Endothelial cell of umbilical vein (primary cell): Measurements from ENCODE around the gene CYP2E1. TPM values are rescaled to one million over a fixed set of nuclear protein-coding genes. Genes with fewer than 3 reads are reported as not detected.

Experiments used
- BruUV-seq: library from RNA; stranded (reverse); fragments of 400-500 nt; replicated peaks from 2 replicates; lab custom pipeline; 2021; lab: Mats Ljungman, UMichigan
- CTCF ChIA-PET: fragments of 300-600, 350-600 bp; sonication (Branson Sonifier 250); formaldehyde crosslinking; loops from one replicate; lab custom pipeline; 2021; ENCODE audit warnings: antibody characterized with exemption, inconsistent platforms; lab: Charles Lee
- POLR2A ChIA-PET: fragments of 300-600, 350-600 bp; sonication (Branson Sonifier 250); formaldehyde crosslinking; loops from one replicate; lab custom pipeline; 2021; ENCODE audit warnings: antibody characterized with exemption, inconsistent platforms; lab: Charles Lee
- DNase-seq: peaks from one replicate; pipeline ENCODE4 v3.0.0-alpha.2; 2011; ENCODE audit warnings: low read depth, low spot score
- FAIRE-seq: peaks from 2 replicates; lab custom pipeline; 2011; peaks lifted over from hg19 to GRCh38; lab: Jason Lieb, UNC
- H2AFZ ChIP-seq: 2 replicates; pipeline ENCODE4 v1.6.0; 2012; ENCODE audit warnings: low read depth, low read length, control low read depth, inconsistent platforms
- H3K27ac ChIP-seq: 2 replicates; pipeline ENCODE4 v1.5.1; 2011; ENCODE audit warnings: low read depth, mild to moderate bottlenecking, control low read depth, low read length, moderate library complexity; ENCODE audit not compliant: insufficient read depth
- H3K27me3 ChIP-seq, 2 experiments: 2 replicates each; pipeline versions ENCODE4 v1.6.0 to v1.6.1; 2011; ENCODE audit warnings: low read length in 2 of 2, mixed read lengths in 1 of 2; ENCODE audit not compliant: control insufficient read depth in 2 of 2, insufficient read depth in 2 of 2
- H3K36me3 ChIP-seq, 2 experiments: 2 replicates in 1 of 2; 3 replicates in 1 of 2; pipeline ENCODE4 v1.5.1; 2011; ENCODE audit warnings: low read length in 2 of 2, mild to moderate bottlenecking in 1 of 2, moderate library complexity in 1 of 2; ENCODE audit not compliant: control insufficient read depth in 2 of 2, insufficient read depth in 2 of 2; ENCODE audit errors: extremely low read depth in 1 of 2
- H3K4me1 ChIP-seq: 3 replicates; pipeline ENCODE4 v1.5.1; 2011; ENCODE audit warnings: mild to moderate bottlenecking, low read length; ENCODE audit not compliant: control insufficient read depth, insufficient read depth; ENCODE audit errors: extremely low read depth
- H3K4me2 ChIP-seq: 2 replicates; pipeline ENCODE4 v1.6.1; 2011; ENCODE audit warnings: low read length, control low read depth, mixed read lengths; ENCODE audit not compliant: insufficient read depth
- H3K4me3 ChIP-seq, 3 experiments: fragments of 200-600 bp in 1 of 3; sonication (generic), shearing (Covaris generic) in 1 of 3; replicated peaks in 1 of 3; 2 replicates each; pipeline ENCODE4 v1.5.1; 2011 to 2016; ENCODE audit warnings: control low read depth in 3 of 3, low read length in 3 of 3, mild to moderate bottlenecking in 2 of 3, inconsistent platforms in 1 of 3, low read depth in 1 of 3, moderate library complexity in 1 of 3; ENCODE audit not compliant: insufficient read depth in 1 of 3
- H3K79me2 ChIP-seq: 2 replicates; pipeline ENCODE4 v1.6.0; 2012; ENCODE audit warnings: low read length, inconsistent platforms; ENCODE audit not compliant: control insufficient read depth, insufficient read depth
- H3K9ac ChIP-seq: replicated peaks from 2 replicates; pipeline ENCODE3; 2011; ENCODE audit warnings: low read length, control low read depth; ENCODE audit not compliant: insufficient read depth; ENCODE audit errors: extremely low read depth
- H3K9me1 ChIP-seq: replicated peaks from 3 replicates; pipeline ENCODE4 v1.6.0; 2011; ENCODE audit warnings: mild to moderate bottlenecking, low read length; ENCODE audit not compliant: control insufficient read depth, insufficient read depth; ENCODE audit errors: extremely low read depth
- H3K9me3 ChIP-seq: replicated peaks from 2 replicates; pipeline ENCODE4 v1.5.1; 2012; ENCODE audit warnings: low read length, inconsistent platforms; ENCODE audit not compliant: control insufficient read depth, insufficient read depth
- H4K20me1 ChIP-seq: replicated peaks from 2 replicates; pipeline ENCODE3; 2011; ENCODE audit warnings: mild to moderate bottlenecking, low read length; ENCODE audit not compliant: control insufficient read depth, insufficient read depth; ENCODE audit errors: extremely low read depth
- CTCF ChIP-seq, 2 donors: IDR thresholded peaks; 1 replicate in 1 of 2; 2 replicates in 1 of 2; pipeline ENCODE4 v1.5.1; 2011; ENCODE audit warnings: low read length in 2 of 2, mild to moderate bottlenecking in 2 of 2, moderate library complexity in 2 of 2, control low read depth in 1 of 2, inconsistent platforms in 1 of 2, low read depth in 1 of 2; ENCODE audit not compliant: insufficient read depth in 1 of 2; ENCODE audit errors: extremely low read depth in 1 of 2
- EZH2 ChIP-seq: IDR thresholded peaks from 2 replicates; pipeline ENCODE4 v1.6.1; 2012; ENCODE audit warnings: borderline replicate concordance, low read depth, mild to moderate bottlenecking, moderate library complexity, low read length, inconsistent platforms; ENCODE audit not compliant: severe bottlenecking
- FOS ChIP-seq: IDR thresholded peaks from 2 replicates; pipeline ENCODE4 v1.6.1; 2011; ENCODE audit warnings: mild to moderate bottlenecking, low read length, moderate library complexity, borderline replicate concordance; ENCODE audit not compliant: insufficient read depth
- GATA2 ChIP-seq: IDR thresholded peaks from 2 replicates; pipeline ENCODE4 v1.7.0; 2011; ENCODE audit warnings: low read depth, mild to moderate bottlenecking, moderate library complexity, mixed read lengths, low read length; ENCODE audit not compliant: insufficient read length, insufficient read depth
- JUN ChIP-seq: IDR thresholded peaks from 2 replicates; pipeline ENCODE4 v1.6.1; 2011; ENCODE audit warnings: borderline replicate concordance, low read depth; ENCODE audit not compliant: insufficient read length, insufficient read depth
- MYC ChIP-seq: IDR thresholded peaks from one replicate; pipeline ENCODE4 v1.6.1; 2011; ENCODE audit warnings: mild to moderate bottlenecking, low read depth, low read length
- POLR2A ChIP-seq: IDR thresholded peaks from 2 replicates; pipeline ENCODE4 v1.6.1; 2012; ENCODE audit warnings: low read depth, mild to moderate bottlenecking, control low read depth, low read length
- POLR2AphosphoS5 ChIP-seq: IDR thresholded peaks from 2 replicates; pipeline ENCODE4 v1.6.1; 2012; ENCODE audit warnings: low read depth, mild to moderate bottlenecking, control low read depth, low read length, moderate library complexity; ENCODE audit not compliant: insufficient read depth
- dilution Hi-C: fragments of 300-500 bp; cut with MboI; formaldehyde crosslinking; loops from one replicate; pipeline ENCODE4 v1.15.0; 2019; ENCODE audit warnings: low sequenced_read_pairs; ENCODE audit not compliant: extremely low pct_ligation_motif_present
- intact Hi-C: fragments of 100-400 bp; cut with micrococcal nuclease; formaldehyde crosslinking; loops from one replicate; pipeline ENCODE4 v1.10.0; 2022
- polyA plus RNA-seq, 4 experiments: library from polyadenylated mRNA; depleted of rRNA in 3 of 4; stranded (reverse) in 3 of 4; unstranded in 1 of 4; fragments of >200 nt; gene quantifications; 2 replicates each; pipeline versions ENCODE4 v1.2.1 to v1.2.3, GENCODE V29; 2011 to 2012; ENCODE audit warnings: missing spikeins in 1 of 4
- total RNA-seq: library from RNA; stranded (reverse); gene quantifications from 2 replicates; pipeline ENCODE4 v1.2.3, GENCODE V29; 2021
- TF ChIP-seq, protein P1 (sequence below): IDR thresholded peaks from 2 replicates; pipeline ENCODE4 v1.6.1; 2011; ENCODE audit not compliant: insufficient read depth, insufficient read length

CYP2E1 gene
- total and polyA plus RNA-seq, 2 donors (not counting 3 experiments of a cell fraction or from before 2014, with no cell fraction given), result 0.08 TPM; not detected in 1

GRCh38 chr10:133481657-133482056 lies 45.5 kb upstream of the CYP2E1 start:
- FAIRE-seq, result no peak
- Histone ChIP-seq H3K4me1 (no peaks in the 10 kb centered on the region), H4K20me1 (no peaks in the 10 kb centered on the region), H3K9ac (no peak overlapping the region), H3K27ac (no peak overlapping the region), H3K36me3 (no peaks in the 10 kb centered on the region), H2AFZ (no peak overlapping the region), H3K79me2 (no peaks in the 10 kb centered on the region), H3K4me3 (no peak overlapping the region), H3K4me2 (no peak overlapping the region), H3K9me3 (no peaks in the 10 kb centered on the region), H3K9me1 (no peaks in the 10 kb centered on the region), H3K27me3 (no peaks in the 10 kb centered on the region)
- CTCF ChIA-PET, result no interaction called here
- intact Hi-C loops, result no loop called here
- POLR2A ChIA-PET, result no interaction called here
- no TSS peak for BruUV-seq
- no peak for DNase-seq
- dilution Hi-C loops, result no loop called here
- no peak for TF ChIP-seq POLR2A
- no peak for TF ChIP-seq GATA2
- TF ChIP-seq POLR2AphosphoS5, result no peak
- TF ChIP-seq CTCF (IDR thresholded peaks at IDR 0.05; ENCODE audit: extremely low read depth in 1 of 2, insufficient read depth in 1 of 2, low read depth in 1 of 2, low read length in 2 of 2), result no peak

DNA sequence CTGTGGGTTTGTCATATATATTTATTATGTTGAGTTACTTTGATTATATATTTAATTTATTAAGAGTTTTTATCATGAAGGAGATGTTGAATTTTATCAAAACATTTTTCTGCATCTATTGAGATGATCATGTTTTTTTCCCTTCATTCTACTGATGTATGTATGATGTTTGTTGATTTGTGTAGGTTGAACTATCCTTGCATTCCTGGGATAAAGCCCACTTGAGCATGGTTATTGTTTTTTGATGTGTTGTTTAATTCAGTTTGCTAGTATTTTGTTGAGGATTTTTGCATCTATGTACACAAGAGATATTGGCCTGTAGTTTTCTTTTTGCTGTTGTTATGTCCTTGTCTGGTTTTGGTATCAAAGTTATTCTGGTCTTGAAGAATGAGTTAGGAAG lies 42.3 kb upstream of the CYP2E1 start:
- Histone ChIP-seq H3K36me3 (no peaks in the 10 kb centered on the region), H3K4me3 (no peak overlapping the region), H3K4me2 (no peak overlapping the region), H3K9me1 (no peaks in the 10 kb centered on the region), H3K27ac (no peak overlapping the region), H3K9me3 (no peaks in the 10 kb centered on the region), H3K79me2 (no peaks in the 10 kb centered on the region), H3K4me1 (no peaks in the 10 kb centered on the region), H3K9ac (no peak overlapping the region), H2AFZ (no peak overlapping the region), H4K20me1 (no peaks in the 10 kb centered on the region), H3K27me3 (no peaks in the 10 kb centered on the region)
- CTCF ChIA-PET, result no interaction called here
- intact Hi-C loops (no loop called here), dilution Hi-C loops (no loop called here)
- TF ChIP-seq MYC, result no peak
- TF ChIP-seq POLR2A, result no peak
- no peak for TF ChIP-seq CTCF (IDR thresholded peaks at IDR 0.05; ENCODE audit: extremely low read depth in 1 of 2, insufficient read depth in 1 of 2, low read depth in 1 of 2, low read length in 2 of 2)
- TF ChIP-seq FOS, result no peak
- TF ChIP-seq, protein P1, sequence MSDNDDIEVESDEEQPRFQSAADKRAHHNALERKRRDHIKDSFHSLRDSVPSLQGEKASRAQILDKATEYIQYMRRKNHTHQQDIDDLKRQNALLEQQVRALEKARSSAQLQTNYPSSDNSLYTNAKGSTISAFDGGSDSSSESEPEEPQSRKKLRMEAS, result no peak
- TF ChIP-seq GATA2, result no peak
- TF ChIP-seq EZH2, result no peak
- TF ChIP-seq JUN, result no peak
- TF ChIP-seq POLR2AphosphoS5, result no peak
- FAIRE-seq (no peak), DNase-seq (no peak)
- POLR2A ChIA-PET, result no interaction called here
- no TSS peak for BruUV-seq
